Endothelial cell of umbilical vein (primary cell): Measurements from ENCODE around the gene CLDN5. TPM values are rescaled to one million over a fixed set of nuclear protein-coding genes. Genes with fewer than 3 reads are reported as not detected.

ENCODE experiments used
- BruUV-seq: library from RNA; stranded (reverse); fragments of 400-500 nt; replicated peaks from 2 replicates; lab custom pipeline; 2021; lab: Mats Ljungman, UMichigan
- CTCF ChIA-PET: fragments of 300-600, 350-600 bp; sonication (Branson Sonifier 250); formaldehyde crosslinking; loops from one replicate; lab custom pipeline; 2021; ENCODE audit warnings: antibody characterized with exemption, inconsistent platforms; lab: Charles Lee
- POLR2A ChIA-PET: fragments of 300-600, 350-600 bp; sonication (Branson Sonifier 250); formaldehyde crosslinking; loops from one replicate; lab custom pipeline; 2021; ENCODE audit warnings: antibody characterized with exemption, inconsistent platforms; lab: Charles Lee
- DNase-seq: peaks from one replicate; pipeline ENCODE4 v3.0.0-alpha.2; 2011; ENCODE audit warnings: low read depth, low spot score
- FAIRE-seq: peaks from 2 replicates; lab custom pipeline; 2011; peaks lifted over from hg19 to GRCh38; lab: Jason Lieb, UNC
- H2AFZ ChIP-seq: 2 replicates; pipeline ENCODE4 v1.6.0; 2012; ENCODE audit warnings: low read depth, low read length, control low read depth, inconsistent platforms
- H3K27ac ChIP-seq: 2 replicates; pipeline ENCODE4 v1.5.1; 2011; ENCODE audit warnings: low read depth, mild to moderate bottlenecking, control low read depth, low read length, moderate library complexity; ENCODE audit not compliant: insufficient read depth
- H3K27me3 ChIP-seq, 2 experiments: 2 replicates each; pipeline versions ENCODE4 v1.6.0 to v1.6.1; 2011; ENCODE audit warnings: low read length in 2 of 2, mixed read lengths in 1 of 2; ENCODE audit not compliant: control insufficient read depth in 2 of 2, insufficient read depth in 2 of 2
- H3K36me3 ChIP-seq, 2 experiments: 2 replicates in 1 of 2; 3 replicates in 1 of 2; pipeline ENCODE4 v1.5.1; 2011; ENCODE audit warnings: low read length in 2 of 2, mild to moderate bottlenecking in 1 of 2, moderate library complexity in 1 of 2; ENCODE audit not compliant: control insufficient read depth in 2 of 2, insufficient read depth in 2 of 2; ENCODE audit errors: extremely low read depth in 1 of 2
- H3K4me1 ChIP-seq: 3 replicates; pipeline ENCODE4 v1.5.1; 2011; ENCODE audit warnings: mild to moderate bottlenecking, low read length; ENCODE audit not compliant: control insufficient read depth, insufficient read depth; ENCODE audit errors: extremely low read depth
- H3K4me2 ChIP-seq: 2 replicates; pipeline ENCODE4 v1.6.1; 2011; ENCODE audit warnings: low read length, control low read depth, mixed read lengths; ENCODE audit not compliant: insufficient read depth
- H3K4me3 ChIP-seq, 3 experiments: fragments of 200-600 bp in 1 of 3; sonication (generic), shearing (Covaris generic) in 1 of 3; replicated peaks in 1 of 3; 2 replicates each; pipeline ENCODE4 v1.5.1; 2011 to 2016; ENCODE audit warnings: control low read depth in 3 of 3, low read length in 3 of 3, mild to moderate bottlenecking in 2 of 3, inconsistent platforms in 1 of 3, low read depth in 1 of 3, moderate library complexity in 1 of 3; ENCODE audit not compliant: insufficient read depth in 1 of 3
- H3K79me2 ChIP-seq: 2 replicates; pipeline ENCODE4 v1.6.0; 2012; ENCODE audit warnings: low read length, inconsistent platforms; ENCODE audit not compliant: control insufficient read depth, insufficient read depth
- H3K9ac ChIP-seq: replicated peaks from 2 replicates; pipeline ENCODE3; 2011; ENCODE audit warnings: low read length, control low read depth; ENCODE audit not compliant: insufficient read depth; ENCODE audit errors: extremely low read depth
- H3K9me1 ChIP-seq: replicated peaks from 3 replicates; pipeline ENCODE4 v1.6.0; 2011; ENCODE audit warnings: mild to moderate bottlenecking, low read length; ENCODE audit not compliant: control insufficient read depth, insufficient read depth; ENCODE audit errors: extremely low read depth
- H3K9me3 ChIP-seq: replicated peaks from 2 replicates; pipeline ENCODE4 v1.5.1; 2012; ENCODE audit warnings: low read length, inconsistent platforms; ENCODE audit not compliant: control insufficient read depth, insufficient read depth
- H4K20me1 ChIP-seq: replicated peaks from 2 replicates; pipeline ENCODE3; 2011; ENCODE audit warnings: mild to moderate bottlenecking, low read length; ENCODE audit not compliant: control insufficient read depth, insufficient read depth; ENCODE audit errors: extremely low read depth
- EZH2 ChIP-seq: IDR thresholded peaks from 2 replicates; pipeline ENCODE4 v1.6.1; 2012; ENCODE audit warnings: borderline replicate concordance, low read depth, mild to moderate bottlenecking, moderate library complexity, low read length, inconsistent platforms; ENCODE audit not compliant: severe bottlenecking
- FOS ChIP-seq: IDR thresholded peaks from 2 replicates; pipeline ENCODE4 v1.6.1; 2011; ENCODE audit warnings: mild to moderate bottlenecking, low read length, moderate library complexity, borderline replicate concordance; ENCODE audit not compliant: insufficient read depth
- GATA2 ChIP-seq: IDR thresholded peaks from 2 replicates; pipeline ENCODE4 v1.7.0; 2011; ENCODE audit warnings: low read depth, mild to moderate bottlenecking, moderate library complexity, mixed read lengths, low read length; ENCODE audit not compliant: insufficient read length, insufficient read depth
- JUN ChIP-seq: IDR thresholded peaks from 2 replicates; pipeline ENCODE4 v1.6.1; 2011; ENCODE audit warnings: borderline replicate concordance, low read depth; ENCODE audit not compliant: insufficient read length, insufficient read depth
- MYC ChIP-seq: IDR thresholded peaks from one replicate; pipeline ENCODE4 v1.6.1; 2011; ENCODE audit warnings: mild to moderate bottlenecking, low read depth, low read length
- POLR2A ChIP-seq: IDR thresholded peaks from 2 replicates; pipeline ENCODE4 v1.6.1; 2012; ENCODE audit warnings: low read depth, mild to moderate bottlenecking, control low read depth, low read length
- POLR2AphosphoS5 ChIP-seq: IDR thresholded peaks from 2 replicates; pipeline ENCODE4 v1.6.1; 2012; ENCODE audit warnings: low read depth, mild to moderate bottlenecking, control low read depth, low read length, moderate library complexity; ENCODE audit not compliant: insufficient read depth
- dilution Hi-C: fragments of 300-500 bp; cut with MboI; formaldehyde crosslinking; loops from one replicate; pipeline ENCODE4 v1.15.0; 2019; ENCODE audit warnings: low sequenced_read_pairs; ENCODE audit not compliant: extremely low pct_ligation_motif_present
- intact Hi-C: fragments of 100-400 bp; cut with micrococcal nuclease; formaldehyde crosslinking; loops from one replicate; pipeline ENCODE4 v1.10.0; 2022
- polyA plus RNA-seq, 4 experiments: library from polyadenylated mRNA; depleted of rRNA in 3 of 4; stranded (reverse) in 3 of 4; unstranded in 1 of 4; fragments of >200 nt; gene quantifications; 2 replicates each; pipeline versions ENCODE4 v1.2.1 to v1.2.3, GENCODE V29; 2011 to 2012; ENCODE audit warnings: missing spikeins in 1 of 4
- total RNA-seq: library from RNA; stranded (reverse); gene quantifications from 2 replicates; pipeline ENCODE4 v1.2.3, GENCODE V29; 2021
- TF ChIP-seq, protein P1 (sequence below): IDR thresholded peaks from 2 replicates; pipeline ENCODE4 v1.6.1; 2011; ENCODE audit not compliant: insufficient read depth, insufficient read length
- TF ChIP-seq, protein P2 (sequence below), 2 donors: IDR thresholded peaks; 1 replicate in 1 of 2; 2 replicates in 1 of 2; pipeline ENCODE4 v1.5.1; 2011; ENCODE audit warnings: low read length in 2 of 2, mild to moderate bottlenecking in 2 of 2, moderate library complexity in 2 of 2, control low read depth in 1 of 2, inconsistent platforms in 1 of 2, low read depth in 1 of 2; ENCODE audit not compliant: insufficient read depth in 1 of 2; ENCODE audit errors: extremely low read depth in 1 of 2

The CLDN5 gene
- total and polyA plus RNA-seq, 2 donors (not counting 3 experiments of a cell fraction or from before 2014, with no cell fraction given) = 198 to 252 TPM

DNA sequence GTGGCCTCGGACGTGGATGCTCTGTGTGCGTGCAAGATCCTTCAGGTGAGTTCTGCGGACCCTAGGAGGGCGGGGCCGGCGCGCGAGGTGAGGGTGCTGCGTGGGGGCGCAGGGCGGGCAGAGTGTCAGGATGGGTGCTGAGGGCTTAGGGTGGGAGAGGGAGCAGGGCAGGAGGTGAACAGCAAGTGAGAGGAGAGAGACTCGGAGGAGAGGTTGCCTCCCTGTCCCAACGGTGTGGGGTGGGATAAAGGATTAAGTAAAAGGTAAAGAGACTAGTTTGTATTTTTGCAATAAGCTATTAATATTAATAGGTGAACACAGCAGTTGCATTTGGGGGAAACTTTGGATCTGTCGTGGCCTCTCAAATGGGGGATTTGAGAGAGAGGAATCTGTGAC, 44.0 kb downstream of the CLDN5 start:
- H3K4me1 ChIP-seq = peaks cover 50% of the 10 kb centered on the region
- no peaks in the 10 kb centered on the region for H4K20me1 ChIP-seq
- dilution Hi-C loops = no loop called here
- FAIRE-seq (no peak), DNase-seq (no peak)
- BruUV-seq = no TSS peak
- TF ChIP-seq JUN = no peak
- no peak for TF ChIP-seq GATA2
- TF ChIP-seq EZH2 = no peak
- TF ChIP-seq, protein P1, sequence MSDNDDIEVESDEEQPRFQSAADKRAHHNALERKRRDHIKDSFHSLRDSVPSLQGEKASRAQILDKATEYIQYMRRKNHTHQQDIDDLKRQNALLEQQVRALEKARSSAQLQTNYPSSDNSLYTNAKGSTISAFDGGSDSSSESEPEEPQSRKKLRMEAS = no peak
- no peak for TF ChIP-seq POLR2AphosphoS5
- no peak for TF ChIP-seq FOS
- TF ChIP-seq, protein P2, sequence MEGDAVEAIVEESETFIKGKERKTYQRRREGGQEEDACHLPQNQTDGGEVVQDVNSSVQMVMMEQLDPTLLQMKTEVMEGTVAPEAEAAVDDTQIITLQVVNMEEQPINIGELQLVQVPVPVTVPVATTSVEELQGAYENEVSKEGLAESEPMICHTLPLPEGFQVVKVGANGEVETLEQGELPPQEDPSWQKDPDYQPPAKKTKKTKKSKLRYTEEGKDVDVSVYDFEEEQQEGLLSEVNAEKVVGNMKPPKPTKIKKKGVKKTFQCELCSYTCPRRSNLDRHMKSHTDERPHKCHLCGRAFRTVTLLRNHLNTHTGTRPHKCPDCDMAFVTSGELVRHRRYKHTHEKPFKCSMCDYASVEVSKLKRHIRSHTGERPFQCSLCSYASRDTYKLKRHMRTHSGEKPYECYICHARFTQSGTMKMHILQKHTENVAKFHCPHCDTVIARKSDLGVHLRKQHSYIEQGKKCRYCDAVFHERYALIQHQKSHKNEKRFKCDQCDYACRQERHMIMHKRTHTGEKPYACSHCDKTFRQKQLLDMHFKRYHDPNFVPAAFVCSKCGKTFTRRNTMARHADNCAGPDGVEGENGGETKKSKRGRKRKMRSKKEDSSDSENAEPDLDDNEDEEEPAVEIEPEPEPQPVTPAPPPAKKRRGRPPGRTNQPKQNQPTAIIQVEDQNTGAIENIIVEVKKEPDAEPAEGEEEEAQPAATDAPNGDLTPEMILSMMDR (IDR thresholded peaks at IDR 0.05; ENCODE audit: extremely low read depth in 1 of 2, insufficient read depth in 1 of 2, low read depth in 1 of 2, low read length in 2 of 2) = no peak
- no peak for TF ChIP-seq POLR2A
- no peak for TF ChIP-seq MYC
- ChIA-PET POLR2A (interaction anchor here (1.0 to 1.6 kb wide), 3 partner anchors 9 to 150 kb away, joined by 3 to 5 read pairs (median 3); partner anchors contain the start of gene CLDN5), CTCF (interaction anchor here (0.9 to 4.7 kb wide), 8 partner anchors 11 to 336 kb away, joined by 3 to 67 read pairs (median 4); partner anchors contain the start of gene ESS2)
- H3K36me3 ChIP-seq = no peaks in the 10 kb centered on the region
- peak overlapping the region; percentile 100 for H3K27ac ChIP-seq
- no peaks in the 10 kb centered on the region for H3K9me3 ChIP-seq
- H3K9ac ChIP-seq = peak overlapping the region; percentile 70
- H3K79me2 ChIP-seq = peaks cover 48% of the 10 kb centered on the region
- no peaks in the 10 kb centered on the region for H3K9me1 ChIP-seq
- H2AFZ ChIP-seq = peak overlapping the region; percentile 83
- peak overlapping the region; percentile 83 for H3K4me2 ChIP-seq
- peak overlapping the region; percentile 66 to 77 (median 76) for H3K4me3 ChIP-seq
- intact Hi-C loops = no loop called here
- H3K27me3 ChIP-seq = no peaks in the 10 kb centered on the region
